GM12878 (cell line): ENCODE results near the gene NEMF. TPM values are rescaled to one million over a fixed set of nuclear protein-coding genes. Genes with fewer than 3 reads are reported as not detected.

ENCODE experiments used
- ASH2L ChIP-seq: fragments of 300-600, 200-600 bp; sonication (generic); IDR thresholded peaks from 2 replicates; pipeline ENCODE4 v1.6.1; 2017; ENCODE audit warnings: low read depth, mild to moderate bottlenecking, borderline replicate concordance
- ATF3 ChIP-seq: IDR thresholded peaks from 2 replicates; pipeline ENCODE4 v1.6.1; 2011; ENCODE audit warnings: low read depth, mild to moderate bottlenecking, low read length, moderate library complexity, borderline replicate concordance; ENCODE audit errors: extremely low read depth
- BACH1 ChIP-seq: fragments of 450-650 bp; IDR thresholded peaks from 2 replicates; pipeline ENCODE4 v1.6.1; 2017; ENCODE audit warnings: mild to moderate bottlenecking, borderline replicate concordance
- CEBPZ ChIP-seq: fragments of 150-350 bp; IDR thresholded peaks from 2 replicates; pipeline ENCODE4 v1.6.1; 2016; ENCODE audit warnings: low read depth, low read length
- E2F8 ChIP-seq: fragments of 450-650 bp; IDR thresholded peaks from 2 replicates; pipeline ENCODE4 v1.6.1; 2018; ENCODE audit warnings: mild to moderate bottlenecking, low read depth, moderate library complexity; ENCODE audit not compliant: partially characterized antibody
- GATAD2B ChIP-seq: fragments of 450-650 bp; conservative IDR thresholded peaks from 2 replicates; pipeline ENCODE4 v1.6.1; 2017; ENCODE audit warnings: low read depth, mild to moderate bottlenecking, moderate library complexity
- LARP7 ChIP-seq: fragments of 450-650 bp; IDR thresholded peaks from 2 replicates; pipeline ENCODE4 v1.6.1; 2017; ENCODE audit warnings: mild to moderate bottlenecking
- RELA ChIP-seq: fragments of 450-650 bp; IDR thresholded peaks from 2 replicates; pipeline ENCODE4 v1.8.0; 2014; ENCODE audit warnings: borderline replicate concordance; ENCODE audit not compliant: partially characterized antibody
- RFX5 ChIP-seq: IDR thresholded peaks from 2 replicates; pipeline ENCODE4 v1.6.1; 2011; ENCODE audit warnings: low read depth, low read length, improper control_type of control experiment
- SKIL ChIP-seq: fragments of 450-650 bp; IDR thresholded peaks from 2 replicates; pipeline ENCODE4 v1.6.1; 2017; ENCODE audit warnings: mild to moderate bottlenecking, low read depth, inconsistent platforms; ENCODE audit not compliant: poor library complexity, severe bottlenecking
- ZBED1 ChIP-seq: IDR thresholded peaks from 2 replicates; pipeline ENCODE4 v1.6.1; 2016; ENCODE audit warnings: borderline replicate concordance
- ZNF687 ChIP-seq: fragments of 450-650 bp; IDR thresholded peaks from 2 replicates; pipeline ENCODE4 v1.6.1; 2017; ENCODE audit warnings: mild to moderate bottlenecking, moderate library complexity
- polyA plus RNA-seq, 11 experiments: library from polyadenylated mRNA; depleted of rRNA in 4 of 11; unstranded in 6 of 11; stranded (reverse) in 5 of 11; fragments of >200 nt; fragmentation: Nextera tagmentation in 4 of 11; fragmentation: Illumina TruSeq in 1 of 11; extraction: Ambion mirVana in 4 of 11; extraction: Trizol in 1 of 11; gene quantifications; 1 replicate in 1 of 11; 2 replicates in 10 of 11; pipeline versions ENCODE4 v1.2.1 to v1.2.3, GENCODE V29; 2011 to 2016; ENCODE audit warnings: inconsistent platforms in 2 of 11, missing spikeins in 2 of 11, low read depth in 1 of 11
- total RNA-seq, 4 experiments: library from RNA; depleted of rRNA in 3 of 4; stranded (reverse); fragments of >200 nt in 3 of 4; fragmentation: Illumina TruSeq in 1 of 4; extraction: Trizol in 1 of 4; gene quantifications; 2 replicates each; pipeline versions ENCODE4 v1.2.1 to v1.2.3, GENCODE V29; 2013 to 2021
- TF ChIP-seq, protein P1 (sequence below): IDR thresholded peaks from 2 replicates; pipeline ENCODE4 v1.6.1; 2011; ENCODE audit warnings: low read depth, low read length, improper control_type of control experiment, borderline replicate concordance

NEMF gene
- total and polyA plus RNA-seq, 10 of the 15 experiments (the other 5 are each of a cell fraction or from before 2014, with no cell fraction given): 31.5 to 80.1 (median 61.1) TPM

- no peak for TF ChIP-seq CEBPZ
- TF ChIP-seq E2F8: no peak
- 0 out of 2 replicates have a peak, but pooled peaks have one; percentile 44 for TF ChIP-seq ZNF687
- TF ChIP-seq, protein P1, sequence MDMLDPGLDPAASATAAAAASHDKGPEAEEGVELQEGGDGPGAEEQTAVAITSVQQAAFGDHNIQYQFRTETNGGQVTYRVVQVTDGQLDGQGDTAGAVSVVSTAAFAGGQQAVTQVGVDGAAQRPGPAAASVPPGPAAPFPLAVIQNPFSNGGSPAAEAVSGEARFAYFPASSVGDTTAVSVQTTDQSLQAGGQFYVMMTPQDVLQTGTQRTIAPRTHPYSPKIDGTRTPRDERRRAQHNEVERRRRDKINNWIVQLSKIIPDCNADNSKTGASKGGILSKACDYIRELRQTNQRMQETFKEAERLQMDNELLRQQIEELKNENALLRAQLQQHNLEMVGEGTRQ: no peak
- no peak for TF ChIP-seq ZBED1
- TF ChIP-seq SKIL: no peak
- TF ChIP-seq ATF3: no peak
- 0 out of 2 replicates have a peak, but pooled peaks have one; percentile 18 for TF ChIP-seq BACH1
- no peak for TF ChIP-seq RFX5
- no peak for TF ChIP-seq ASH2L
- no peak for TF ChIP-seq LARP7
- TF ChIP-seq RELA: no peak
- peak; percentile 37; the same call in 1 of the 2 replicates for TF ChIP-seq GATAD2B
These were observed 1.2 kb upstream of the NEMF start (continued) for GRCh38 chr14:49853572-49854375.
